IMR-90 (cell line): Measurements from ENCODE around the gene RBM11. TPM values are rescaled to one million over a fixed set of nuclear protein-coding genes. Genes with fewer than 3 reads are reported as not detected.

Experiments used
- ATAC-seq: fragments of 200-7000 bp; cut with Tn5 transposase; 2 replicates; pipeline ENCODE4 v1.9.1; 2020; ENCODE audit warnings: low read depth, mild to moderate bottlenecking, moderate library complexity
- BruUV-seq: library from RNA; stranded (reverse); fragments of 400-500 nt; replicated peaks from 2 replicates; lab custom pipeline; 2021; lab: Mats Ljungman, UMichigan
- CTCF ChIA-PET: fragments of 300-600 bp; formaldehyde crosslinking; extraction: SDS; loops from one replicate; lab custom pipeline; 2021; ENCODE audit warnings: antibody characterized with exemption; lab: Yijun Ruan, JAX
- POLR2A ChIA-PET: fragments of 300-600 bp; sonication (Branson Sonifier 250); formaldehyde crosslinking; loops from one replicate; lab custom pipeline; 2022; ENCODE audit warnings: antibody characterized with exemption; ENCODE audit not compliant: unreplicated experiment; lab: Charles Lee
- DNase-seq: peaks from one replicate; pipeline ENCODE4 v3.0.0; 2013
- H2AFZ ChIP-seq: replicated peaks from 2 replicates; pipeline ENCODE3; 2013; ENCODE audit warnings: low read length, mild to moderate bottlenecking; ENCODE audit not compliant: poor library complexity
- H2AK5ac ChIP-seq: 2 replicates; pipeline ENCODE4 v1.6.1; 2013; ENCODE audit warnings: low read depth, low read length, inconsistent platforms
- H2AK9ac ChIP-seq: replicated peaks from 2 replicates; pipeline ENCODE3; 2013; ENCODE audit warnings: mild to moderate bottlenecking, low read depth, low read length, moderate library complexity; ENCODE audit not compliant: poor library complexity
- H2BK120ac ChIP-seq: 2 replicates; pipeline ENCODE4 v1.6.1; 2013; ENCODE audit warnings: low read depth, low read length, inconsistent platforms
- H2BK15ac ChIP-seq: 3 replicates; pipeline ENCODE4 v1.6.1; 2013; ENCODE audit warnings: low read depth, low read length, inconsistent platforms
- H2BK20ac ChIP-seq: 2 replicates; pipeline ENCODE4 v1.6.1; 2013; ENCODE audit warnings: low read depth, mild to moderate bottlenecking, inconsistent platforms, low read length, moderate library complexity
- H2BK5ac ChIP-seq: 2 replicates; pipeline ENCODE4 v1.6.1; 2013; ENCODE audit warnings: mild to moderate bottlenecking, low read depth, low read length, inconsistent platforms; ENCODE audit not compliant: poor library complexity, severe bottlenecking
- H3K14ac ChIP-seq: replicated peaks from 2 replicates; pipeline ENCODE4 v1.6.1; 2013; ENCODE audit warnings: low read depth, low read length, inconsistent platforms
- H3K18ac ChIP-seq: 2 replicates; pipeline ENCODE4 v1.6.1; 2013; ENCODE audit warnings: low read depth, low read length, control low read depth
- H3K23ac ChIP-seq: 2 replicates; pipeline ENCODE4 v1.6.1; 2013; ENCODE audit warnings: low read depth, low read length, inconsistent platforms
- H3K27ac ChIP-seq: 2 replicates; pipeline ENCODE4 v1.5.1; 2013; ENCODE audit warnings: mild to moderate bottlenecking, control low read depth, low read length; ENCODE audit not compliant: insufficient read depth
- H3K27me3 ChIP-seq: 2 replicates; pipeline ENCODE4 v1.6.1; 2013; ENCODE audit warnings: low read length; ENCODE audit not compliant: control insufficient read depth, insufficient read depth
- H3K36me3 ChIP-seq: 2 replicates; pipeline ENCODE4 v1.6.1; 2013; ENCODE audit warnings: low read length, mixed read lengths; ENCODE audit not compliant: control insufficient read depth, insufficient read depth
- H3K4ac ChIP-seq: 2 replicates; pipeline ENCODE4 v1.6.1; 2013; ENCODE audit warnings: low read depth, low read length, inconsistent platforms
- H3K4me1 ChIP-seq: 2 replicates; pipeline ENCODE4 v1.6.1; 2013; ENCODE audit warnings: low read length, mixed read lengths; ENCODE audit not compliant: control insufficient read depth, insufficient read depth
- H3K4me2 ChIP-seq: 2 replicates; pipeline ENCODE4 v1.6.1; 2013; ENCODE audit warnings: low read depth, mild to moderate bottlenecking, control low read depth, low read length, moderate library complexity
- H3K4me3 ChIP-seq: 2 replicates; pipeline ENCODE4 v1.5.1; 2013; ENCODE audit warnings: low read depth, mild to moderate bottlenecking, control low read depth, low read length, moderate library complexity; ENCODE audit not compliant: insufficient read depth
- H3K56ac ChIP-seq: 2 replicates; pipeline ENCODE4 v1.6.1; 2013; ENCODE audit warnings: low read length, inconsistent platforms; ENCODE audit not compliant: insufficient read depth; ENCODE audit errors: extremely low read depth
- H3K79me1 ChIP-seq, 2 experiments: 2 replicates each; pipeline ENCODE4 v1.6.1; 2013; ENCODE audit warnings: low read length in 2 of 2, inconsistent platforms in 1 of 2, low read depth in 1 of 2
- H3K9ac ChIP-seq: 2 replicates; pipeline ENCODE4 v1.6.1; 2013; ENCODE audit warnings: low read depth, low read length, control low read depth
- H3K9me1 ChIP-seq: 2 replicates; pipeline ENCODE4 v1.6.1; 2013; ENCODE audit warnings: low read length, inconsistent platforms; ENCODE audit not compliant: insufficient read depth
- H3K9me3 ChIP-seq: 2 replicates; pipeline ENCODE4 v1.6.1; 2013; ENCODE audit warnings: low read length; ENCODE audit not compliant: control insufficient read depth, insufficient read depth
- H4K20me1 ChIP-seq: 2 replicates; pipeline ENCODE4 v1.6.1; 2013; ENCODE audit warnings: low read length, inconsistent platforms; ENCODE audit not compliant: insufficient read depth
- H4K5ac ChIP-seq: 2 replicates; pipeline ENCODE4 v1.6.1; 2013; ENCODE audit warnings: mild to moderate bottlenecking, low read depth, low read length, control low read depth
- H4K8ac ChIP-seq, 2 experiments: 2 replicates each; pipeline ENCODE4 v1.6.1; 2013; ENCODE audit warnings: low read depth in 2 of 2, low read length in 2 of 2, control low read depth in 1 of 2, inconsistent platforms in 1 of 2
- H4K91ac ChIP-seq: 2 replicates; pipeline ENCODE4 v1.6.1; 2013; ENCODE audit warnings: low read depth, low read length, inconsistent platforms; ENCODE audit not compliant: insufficient read depth
- ELK1 ChIP-seq: fragments of 150-350 bp; IDR thresholded peaks from 2 replicates; pipeline ENCODE4 v1.6.1; 2016; ENCODE audit warnings: low read depth, mild to moderate bottlenecking, low read length, moderate library complexity, borderline replicate concordance
- WGBS, 2 experiments: methylation state at CpG; one replicate each; pipeline versions ENCODE4 v1.1.5 to v1.1.7; 2013; ENCODE audit warnings: missing lambda C conversion rate in 2 of 2; ENCODE audit not compliant: insufficient read length in 1 of 2; ENCODE audit errors: extremely low coverage in 2 of 2; 5-methylcytosine and 5-hydroxymethylcytosine counted together
- dilution Hi-C: fragments of 300-500 bp; cut with HindIII; formaldehyde crosslinking; loops from one replicate; pipeline ENCODE4 v1.14.3; 2018; ENCODE audit warnings: low sequenced_read_pairs; ENCODE audit not compliant: unreplicated experiment
- in situ Hi-C: fragments of 300-500 bp; cut with MboI; formaldehyde crosslinking; loops from 3 replicates; pipeline ENCODE4 v1.14.3; 2019; ENCODE audit warnings: low sequenced_read_pairs, inconsistent platforms, mixed read lengths
- intact Hi-C: fragments of 100-400 bp; cut with micrococcal nuclease; formaldehyde crosslinking; loops from 2 replicates; pipeline ENCODE4 v1.10.0; 2022
- polyA plus RNA-seq, 3 experiments: library from polyadenylated mRNA; depleted of rRNA; stranded (reverse); fragments of >200 nt; gene quantifications; 2 replicates each; pipeline ENCODE4 v1.2.3, GENCODE V29; 2012; ENCODE audit warnings: low replicate concordance in 1 of 3
- total RNA-seq: library from RNA; depleted of rRNA; stranded (reverse); fragments of >200 nt; gene quantifications from 2 replicates; pipeline ENCODE4 v1.2.3, GENCODE V29; 2012

RBM11 gene
- total and polyA plus RNA-seq, 2 of the 4 experiments (the other 2 are of a cell fraction) = 0.10 to 0.18 TPM

- no peak overlapping the region for H3K14ac ChIP-seq
- no peak overlapping the region for H2AFZ ChIP-seq
- H3K4me1 ChIP-seq = no peaks in the 10 kb centered on the region
- no peak overlapping the region for H2BK20ac ChIP-seq
- H3K56ac ChIP-seq = no peak overlapping the region
- no CpG with 5 or more reads among the region's 2 CpGs for WGBS, 2 experiments
- dilution Hi-C loops = no loop called here
- no peaks in the 10 kb centered on the region for H3K36me3 ChIP-seq
- no peak overlapping the region for H2AK5ac ChIP-seq
- H3K18ac ChIP-seq = no peak overlapping the region
- no peaks in the 10 kb centered on the region for H3K79me1 ChIP-seq
- no peak overlapping the region for H3K9ac ChIP-seq
- ChIA-PET POLR2A (no interaction called here), CTCF (no interaction called here)
- no peaks in the 10 kb centered on the region for H3K9me3 ChIP-seq
- H3K4me3 ChIP-seq = no peak overlapping the region
- H3K4me2 ChIP-seq = no peak overlapping the region
- H3K27ac ChIP-seq = no peak overlapping the region
- no peak overlapping the region for H3K23ac ChIP-seq
- no peak overlapping the region for H4K5ac ChIP-seq
- H3K27me3 ChIP-seq = no peaks in the 10 kb centered on the region
- H2BK5ac ChIP-seq = no peak overlapping the region
- intact Hi-C loops = no loop called here
- no peak overlapping the region for H2BK120ac ChIP-seq
- H2BK15ac ChIP-seq = no peak overlapping the region
- no peak for ATAC-seq
- H4K20me1 ChIP-seq = no peaks in the 10 kb centered on the region
- no peak overlapping the region for H2AK9ac ChIP-seq
- no peaks in the 10 kb centered on the region for H3K9me1 ChIP-seq
- H4K91ac ChIP-seq = no peak overlapping the region
- no peak overlapping the region for H4K8ac ChIP-seq
- in situ Hi-C loops = no loop called here
- BruUV-seq = no TSS peak
- DNase-seq = no peak
- no peak for TF ChIP-seq ELK1
- no peak overlapping the region for H3K4ac ChIP-seq
Measured at GRCh38 chr21:14241297-14241696, 25.3 kb downstream of the RBM11 start.
